Left renal pelvis (tissue), 4 donors: ENCODE results near the gene TMEM14B. TPM values are rescaled to one million over a fixed set of nuclear protein-coding genes. Genes with fewer than 3 reads are reported as not detected.

Experiments used
- polyA plus RNA-seq, 4 donors: library from polyadenylated mRNA; unstranded; fragments of 120-200 nt; gene quantifications; one replicate each; pipeline ENCODE4 v1.2.1, GENCODE V29; 2013; ENCODE audit not compliant: insufficient read length in 4 of 4

The TMEM14B gene
- polyA plus RNA-seq, 4 donors = 75.1 to 109 (median 95.8) TPM

Other genes starting within 250 kb of the TMEM14B start
- 10 to 100 TPM in 3 of 4 donors, 1 to 10 TPM in 1; 5.7 to 18.8 (median 16.1) TPM for gene GCNT2, start 226.5 kb upstream of the TMEM14B start, polyA plus RNA-seq
- gene C6orf52, start 53.2 kb upstream of the TMEM14B start, polyA plus RNA-seq = 1 to 10 TPM; 1.6 to 4.4 (median 3.1) TPM
- gene PAK1IP1, start 52.8 kb upstream of the TMEM14B start, polyA plus RNA-seq = 10 to 100 TPM; 20.6 to 24.9 (median 21.7) TPM
- gene TMEM14C, start 24.7 kb upstream of the TMEM14B start, polyA plus RNA-seq = 100 to 1,000 TPM; 149 to 187 (median 161) TPM
- 1 to 10 TPM in 3 of 4 donors, under 1 TPM in 1; 0.45 to 2.8 (median 1.4) TPM for gene MAK, start 90.7 kb downstream of the TMEM14B start, polyA plus RNA-seq
- under 1 TPM in 1 of 4 donors, not detected in 3; 0.14 TPM for gene GCM2, start 134.2 kb downstream of the TMEM14B start, polyA plus RNA-seq
- gene SYCP2L, start 139.2 kb downstream of the TMEM14B start, polyA plus RNA-seq = 1 to 10 TPM; 3.8 to 6.9 (median 4.4) TPM